HL-60 (cell line): Measurements from ENCODE around the gene AFF3.
"Not testable (repeated sequence)": the region's sequence is repeated elsewhere in the genome, so short reads cannot be mapped to it uniquely, and the experiment has no call there.

Experiments used
- DNase-seq, 2 experiments: peaks; one replicate each; pipeline ENCODE4 v3.0.0-alpha.2; 2010 to 2020; ENCODE audit warnings: low read depth in 1 of 2, low spot score in 1 of 2
- H3K27ac ChIP-seq: fragments of 250-450 bp; sonication (Bioruptor Pico); replicated peaks from 2 replicates; pipeline ENCODE4 v1.5.1; 2020; ENCODE audit warnings: mild to moderate bottlenecking, moderate library complexity
- H3K27me3 ChIP-seq: fragments of 250-450 bp; sonication (Bioruptor Pico); 2 replicates; pipeline ENCODE4 v1.5.1; 2021; ENCODE audit warnings: mild to moderate bottlenecking, moderate library complexity; ENCODE audit not compliant: insufficient read depth, poor library complexity, severe bottlenecking
- H3K4me3 ChIP-seq: replicated peaks from 2 replicates; pipeline ENCODE4 v1.5.1; 2011; ENCODE audit warnings: mild to moderate bottlenecking, control low read depth, low read length; ENCODE audit not compliant: insufficient read depth
- CTCF ChIP-seq: IDR thresholded peaks from one replicate; pipeline ENCODE4 v1.5.1; 2011; ENCODE audit warnings: low read length, control low read depth, inconsistent platforms; ENCODE audit not compliant: insufficient read depth
- GABPA ChIP-seq: IDR thresholded peaks from 2 replicates; pipeline ENCODE4 v1.6.1; 2012; ENCODE audit warnings: low read depth
- POLR2AphosphoS5 ChIP-seq: IDR thresholded peaks from 2 replicates; pipeline ENCODE4 v1.6.1; 2012; ENCODE audit warnings: low read depth
- REST ChIP-seq: IDR thresholded peaks from 2 replicates; pipeline ENCODE4 v1.6.1; 2012; ENCODE audit warnings: low read depth; ENCODE audit not compliant: insufficient replicate concordance
- SPI1 ChIP-seq: IDR thresholded peaks from 2 replicates; pipeline ENCODE4 v1.6.1; 2012; ENCODE audit warnings: low read depth, mild to moderate bottlenecking, borderline replicate concordance

The AFF3 gene

DNA sequence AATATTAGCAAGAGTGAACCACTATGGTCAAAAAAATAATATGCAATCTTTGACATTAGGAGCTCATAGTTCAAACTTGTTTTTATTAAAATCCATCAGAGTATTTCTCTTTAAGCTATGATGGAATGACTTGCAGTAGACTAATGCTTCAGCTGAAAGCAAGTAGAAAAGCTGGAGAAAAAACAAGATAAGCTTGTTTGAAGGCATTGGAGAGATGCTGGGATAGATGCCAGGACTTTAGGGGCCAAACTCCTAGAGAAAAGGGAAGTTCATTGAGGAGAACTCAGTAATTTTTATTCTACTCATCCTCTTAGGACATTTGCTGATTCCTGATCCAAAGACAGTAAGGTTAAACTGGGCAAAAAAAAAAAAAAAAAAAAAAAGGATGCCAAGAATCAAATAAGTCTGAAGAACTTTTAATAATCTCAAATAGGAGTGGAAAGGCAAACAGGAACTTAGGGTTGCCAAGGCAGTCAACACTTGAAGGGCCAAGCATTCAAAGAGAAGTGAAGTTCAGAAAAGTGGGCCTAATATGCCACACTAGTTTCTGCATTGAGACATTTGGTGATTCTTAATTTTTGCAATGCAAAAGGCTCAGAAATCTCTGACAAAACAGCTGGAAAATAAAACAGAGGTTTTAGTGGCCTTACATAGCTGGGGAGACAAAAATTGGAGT lies 19.7 kb upstream of the AFF3 start:
- Histone ChIP-seq H3K27ac (no peak overlapping the region), H3K4me3 (no peak overlapping the region), H3K27me3 (no peaks in the 10 kb centered on the region)
- no peak for TF ChIP-seq REST
- TF ChIP-seq POLR2AphosphoS5 = no peak
- no peak for TF ChIP-seq SPI1
- TF ChIP-seq CTCF = no peak
- no peak for TF ChIP-seq GABPA
- DNase-seq = no peak

DNA sequence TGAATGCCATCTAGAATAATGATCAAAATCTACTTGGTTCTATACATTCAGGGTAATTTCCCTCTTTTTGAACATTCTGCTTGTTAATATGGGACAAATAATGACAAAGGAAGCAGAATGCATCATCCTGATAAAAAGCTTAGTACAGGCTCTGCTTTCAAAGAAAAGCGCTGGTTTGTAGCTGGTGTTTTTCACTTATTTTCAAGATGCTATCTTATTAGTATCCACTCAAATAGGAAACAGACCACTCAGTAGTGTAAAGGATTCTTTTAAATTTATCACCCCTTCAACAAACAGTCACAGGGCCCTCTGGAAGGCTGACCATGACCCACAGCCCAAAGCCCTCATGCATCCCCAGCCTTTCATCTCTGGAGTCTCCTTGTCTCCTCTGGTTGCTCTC lies 18.0 kb upstream of the AFF3 start:
- no peak for DNase-seq
- Histone ChIP-seq H3K27ac (no peak overlapping the region), H3K4me3 (no peak overlapping the region), H3K27me3 (no peaks in the 10 kb centered on the region)
- TF ChIP-seq REST (no peak), GABPA (no peak)

- DNase-seq, H3K4me3 ChIP-seq, H3K27ac ChIP-seq, H3K27me3 ChIP-seq: not testable (repeated sequence)
These were observed 9.4 kb upstream of the AFF3 start for GRCh38 chr2:100151832-100152231.

DNA sequence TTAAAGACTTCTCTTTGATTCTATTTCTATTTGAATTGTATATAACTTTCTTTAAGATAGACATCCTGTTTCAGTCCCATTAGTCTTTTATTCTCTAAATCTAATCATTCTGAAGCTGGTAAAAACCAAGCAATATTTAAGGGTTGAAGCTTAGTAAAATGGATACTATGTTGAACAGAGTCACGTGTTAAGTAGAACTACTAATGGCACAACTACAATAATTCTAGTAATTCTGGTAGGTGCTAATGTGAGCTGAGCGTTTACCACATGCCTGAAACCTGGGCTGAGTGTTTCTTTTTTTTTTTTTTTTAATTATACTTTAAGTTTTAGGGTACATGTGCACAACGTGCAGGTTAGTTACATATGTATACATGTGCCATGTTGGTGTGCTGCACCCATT lies 8.9 kb upstream of the AFF3 start:
- H3K4me3 ChIP-seq = no peak overlapping the region
- H3K27me3 ChIP-seq = no peaks in the 10 kb centered on the region
- H3K27ac ChIP-seq = no peak overlapping the region
- DNase-seq = no peak
- no peak for TF ChIP-seq REST
- TF ChIP-seq CTCF = no peak
- TF ChIP-seq GABPA = no peak
- TF ChIP-seq POLR2AphosphoS5 = no peak
- no peak for TF ChIP-seq SPI1
